Lower leg skin (tissue), 4 donors: ENCODE measurements around the gene RASSF1. TPM values are rescaled to one million over a fixed set of nuclear protein-coding genes. Genes with fewer than 3 reads are reported as not detected.
A peak's percentile ranks its signal among the peaks of the same experiment; 100 is the strongest.

Experiments
- DNase-seq, 2 donors: peaks; one replicate each; pipeline ENCODE4 v3.0.0-alpha.2; 2019; ENCODE audit warnings: low spot score in 2 of 2
- H3K4me3 ChIP-seq: fragments of 200-600 bp; sonication (generic); 2 replicates; pipeline ENCODE4 v1.5.1; 2017; ENCODE audit warnings: mild to moderate bottlenecking, low read depth; ENCODE audit not compliant: poor library complexity, severe bottlenecking
- CTCF ChIP-seq, 3 donors: fragments of 450-650 bp; IDR thresholded peaks; one replicate each; pipeline ENCODE4 v1.5.1; 2016; ENCODE audit warnings: antibody characterized with exemption in 3 of 3, mild to moderate bottlenecking in 3 of 3, moderate library complexity in 2 of 3
- POLR2A ChIP-seq, 2 donors: fragments of 450-650 bp; IDR thresholded peaks; one replicate each; pipeline ENCODE4 v1.6.1; 2016 to 2017; ENCODE audit warnings: antibody characterized with exemption in 2 of 2, mild to moderate bottlenecking in 1 of 2, moderate library complexity in 1 of 2
- WGBS, 2 donors: methylation state at CpG; one replicate each; pipeline ENCODE4 v1.1.5; 2018; 5-methylcytosine and 5-hydroxymethylcytosine counted together
- intact Hi-C: fragments of 100-400 bp; cut with DNase I; formaldehyde crosslinking; loops from one replicate; pipeline ENCODE4 v1.15.0; 2023; ENCODE audit warnings: low total_unique reads
- total RNA-seq, 4 donors: library from RNA; depleted of rRNA; stranded (reverse); fragments of >200 nt; gene quantifications; one replicate each; pipeline ENCODE4 v1.1.0, GENCODE V29; 2016

The RASSF1 gene
- total RNA-seq, 4 donors from 2014 or later = 33.5 to 50.0 (median 47.2) TPM

DNA sequence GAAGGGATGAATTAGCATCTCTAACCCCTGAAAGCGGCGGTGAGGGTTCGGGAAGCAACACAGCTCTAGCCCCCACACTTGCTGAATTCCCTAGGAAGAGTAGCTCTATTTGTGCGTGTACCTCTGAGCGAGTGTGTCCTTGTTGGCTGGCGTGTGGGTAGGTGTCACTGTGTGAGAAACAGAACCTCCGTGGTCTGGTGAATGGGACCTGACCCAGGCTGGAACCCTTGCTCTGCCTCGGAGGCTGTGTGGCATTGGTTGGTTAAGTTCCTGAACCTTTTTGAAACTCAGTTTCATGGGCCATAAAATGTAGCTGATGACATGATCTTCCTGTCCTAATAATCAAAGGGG, 19.1 kb upstream of the RASSF1 start:
- DNase-seq = no peak
- WGBS, 2 donors = 22 to 29% methylated on average over 8 of the region's 8 CpGs
- no peak overlapping the region for H3K4me3 ChIP-seq
- TF ChIP-seq POLR2A (IDR thresholded peaks at IDR 0.05) = no peak
- TF ChIP-seq CTCF (IDR thresholded peaks at IDR 0.05) = no peak
- intact Hi-C loops = no loop called here

DNA sequence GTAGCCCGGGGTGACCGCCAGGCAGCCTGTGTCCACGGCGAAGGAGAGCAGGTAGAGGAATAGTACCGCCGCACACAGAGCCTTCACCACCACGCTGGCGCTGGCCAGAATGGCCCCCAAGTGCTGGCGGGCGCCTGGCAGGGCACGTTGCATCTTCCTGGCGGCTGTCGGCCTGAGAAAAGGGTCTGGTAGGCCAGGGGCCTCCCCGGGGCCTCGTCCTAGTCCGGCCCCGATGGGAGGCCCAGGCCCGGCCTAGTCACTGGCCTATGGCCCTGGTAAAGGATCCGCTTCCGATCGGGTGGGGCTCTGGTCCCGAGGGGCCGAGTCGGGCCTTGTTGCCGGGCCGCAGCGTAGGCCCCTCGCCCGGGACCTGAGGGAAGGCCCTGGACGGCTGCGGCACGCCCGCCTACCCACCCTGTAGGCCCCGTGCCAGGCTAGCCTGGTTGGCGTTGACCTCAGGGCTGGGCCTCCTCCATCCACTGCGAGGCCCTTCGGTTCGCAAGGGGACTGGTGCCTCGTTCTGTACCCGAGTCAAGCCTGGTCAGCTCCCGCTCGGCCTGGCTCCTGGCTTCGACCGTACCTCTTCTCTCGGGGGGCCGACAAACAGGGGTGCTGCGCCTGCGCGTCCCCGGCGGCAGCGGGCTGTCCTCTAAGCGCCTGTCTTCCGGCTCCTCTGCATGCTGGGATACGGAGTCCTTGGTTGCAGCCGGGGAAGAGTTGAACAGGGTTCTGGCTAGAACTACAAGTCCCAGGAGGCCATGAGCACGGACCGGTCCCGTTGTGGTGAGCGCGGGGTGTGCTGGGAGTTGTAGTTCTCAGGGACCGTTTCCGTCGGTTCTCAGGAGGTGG, 18.5 kb upstream of the RASSF1 start, which contains the start of gene TMEM115:
Gene TMEM115, minus strand, starts transcription at position 611 of the 849 bp plus-strand sequence. Its CDS starts 458 bp downstream, at position 153.
- H3K4me3 ChIP-seq = peak within 1 kb of the TSS; percentile 66
- intact Hi-C loops = no loop called here
- peak; percentile 99 for DNase-seq
- TF ChIP-seq CTCF (IDR thresholded peaks at IDR 0.05) = no peak
- TF ChIP-seq POLR2A (IDR thresholded peaks at IDR 0.05) = peak in 1 of 2 donors; percentile 6
- WGBS, 2 donors = 0% methylated on average over 34 to 42 of the region's 64 CpGs

GRCh38 chr3:50358355-50358910, 17.8 kb upstream of the RASSF1 start:
- intact Hi-C loops = no loop called here
- 23 to 37% methylated on average over 23 to 24 of the region's 24 CpGs for WGBS, 2 donors
- H3K4me3 ChIP-seq = peak overlapping the region; percentile 66
- TF ChIP-seq CTCF (IDR thresholded peaks at IDR 0.05) = no peak
- no peak for TF ChIP-seq POLR2A (IDR thresholded peaks at IDR 0.05)
- DNase-seq = no peak

- no peak overlapping the region for H3K4me3 ChIP-seq
- intact Hi-C loops = no loop called here
- 71% methylated on average over 1 of the region's 1 CpG for WGBS, 2 donors
- no peak for TF ChIP-seq CTCF (IDR thresholded peaks at IDR 0.05)
- no peak for TF ChIP-seq POLR2A (IDR thresholded peaks at IDR 0.05)
- DNase-seq = no peak
Observed at GRCh38 chr3:50357481-50357880, 16.8 kb upstream of the RASSF1 start.

- DNase-seq = no peak
- no peak overlapping the region for H3K4me3 ChIP-seq
- 36 to 39% methylated on average over 5 of the region's 5 CpGs for WGBS, 2 donors
- TF ChIP-seq POLR2A (IDR thresholded peaks at IDR 0.05) (no peak), CTCF (IDR thresholded peaks at IDR 0.05) (no peak)
- intact Hi-C loops = no loop called here
Observed at GRCh38 chr3:50356553-50356952, 15.9 kb upstream of the RASSF1 start.
